GM18502 (cell line): ENCODE data around the gene DIPK1C.

Source experiments
- ATAC-seq: cut with Tn5 transposase; IDR thresholded peaks from one replicate; pipeline ENCODE4 v1.9.1; 2021; ENCODE audit warnings: mild to moderate bottlenecking; ENCODE audit not compliant: unreplicated experiment, poor library complexity

Gene DIPK1C

GRCh38 chr18:74425876-74426275, 31.2 kb downstream of the DIPK1C start:
- no peak for ATAC-seq

- ATAC-seq: no peak
Observed at GRCh38 chr18:74425161-74425560, 31.9 kb downstream of the DIPK1C start.

GRCh38 chr18:74422541-74422940, 34.6 kb downstream of the DIPK1C start:
- no peak for ATAC-seq

GRCh38 chr18:74420926-74421325, 36.2 kb downstream of the DIPK1C start:
- ATAC-seq: no peak

GRCh38 chr18:74420481-74420880, 36.6 kb downstream of the DIPK1C start:
- ATAC-seq: no peak

GRCh38 chr18:74419761-74420160, 37.3 kb downstream of the DIPK1C start:
- no peak for ATAC-seq

GRCh38 chr18:74418023-74418422, 39.1 kb downstream of the DIPK1C start:
- no peak for ATAC-seq

- no peak for ATAC-seq
Observed at GRCh38 chr18:74416124-74416523, 41.0 kb downstream of the DIPK1C start.

- no peak for ATAC-seq
Observed at GRCh38 chr18:74414953-74415515, 42.1 kb downstream of the DIPK1C start.

GRCh38 chr18:74413836-74414235, 43.3 kb downstream of the DIPK1C start:
- no peak for ATAC-seq

- no peak for ATAC-seq
Observed at GRCh38 chr18:74412116-74412880, 44.8 kb downstream of the DIPK1C start.

- no peak for ATAC-seq
Observed at GRCh38 chr18:74411475-74411874, 45.6 kb downstream of the DIPK1C start.

- ATAC-seq: no peak
Observed at GRCh38 chr18:74410441-74410992, 46.6 kb downstream of the DIPK1C start.

GRCh38 chr18:74407888-74408287, 49.2 kb downstream of the DIPK1C start:
- ATAC-seq: peak; percentile 80

- no peak for ATAC-seq
Observed at GRCh38 chr18:74402806-74403433, 54.2 kb downstream of the DIPK1C start.

GRCh38 chr18:74400813-74401212, 56.3 kb downstream of the DIPK1C start:
- no peak for ATAC-seq

GRCh38 chr18:74399091-74399887, 57.8 kb downstream of the DIPK1C start:
- no peak for ATAC-seq

- ATAC-seq: no peak
Observed at GRCh38 chr18:74397572-74397971, 59.5 kb downstream of the DIPK1C start.

GRCh38 chr18:74396171-74397169, 60.6 kb downstream of the DIPK1C start:
- no peak for ATAC-seq
